ENCODE data around the gene IL25.

GRCh38 chr14:23409966-23410635, 37.5 kb downstream of the IL25 start:
- TF ChIP-seq POLR2AphosphoS5 (IDR thresholded peaks at IDR 0.05) = no peak
- TF ChIP-seq POLR2A (IDR thresholded peaks at IDR 0.05) = no peak
- TF ChIP-seq, protein P1, sequence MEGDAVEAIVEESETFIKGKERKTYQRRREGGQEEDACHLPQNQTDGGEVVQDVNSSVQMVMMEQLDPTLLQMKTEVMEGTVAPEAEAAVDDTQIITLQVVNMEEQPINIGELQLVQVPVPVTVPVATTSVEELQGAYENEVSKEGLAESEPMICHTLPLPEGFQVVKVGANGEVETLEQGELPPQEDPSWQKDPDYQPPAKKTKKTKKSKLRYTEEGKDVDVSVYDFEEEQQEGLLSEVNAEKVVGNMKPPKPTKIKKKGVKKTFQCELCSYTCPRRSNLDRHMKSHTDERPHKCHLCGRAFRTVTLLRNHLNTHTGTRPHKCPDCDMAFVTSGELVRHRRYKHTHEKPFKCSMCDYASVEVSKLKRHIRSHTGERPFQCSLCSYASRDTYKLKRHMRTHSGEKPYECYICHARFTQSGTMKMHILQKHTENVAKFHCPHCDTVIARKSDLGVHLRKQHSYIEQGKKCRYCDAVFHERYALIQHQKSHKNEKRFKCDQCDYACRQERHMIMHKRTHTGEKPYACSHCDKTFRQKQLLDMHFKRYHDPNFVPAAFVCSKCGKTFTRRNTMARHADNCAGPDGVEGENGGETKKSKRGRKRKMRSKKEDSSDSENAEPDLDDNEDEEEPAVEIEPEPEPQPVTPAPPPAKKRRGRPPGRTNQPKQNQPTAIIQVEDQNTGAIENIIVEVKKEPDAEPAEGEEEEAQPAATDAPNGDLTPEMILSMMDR (IDR thresholded peaks at IDR 0.05) = no peak
- no peak for TF ChIP-seq EP300 (IDR thresholded peaks at IDR 0.05)

Data from suprapubic skin (tissue), 4 donors.